Ramos (cell line): ENCODE measurements around the gene PARD3.

Experiments
- in situ Hi-C: fragments of 300-500 bp; cut with MboI; formaldehyde crosslinking; loops from one replicate; pipeline ENCODE4 v1.14.3; 2022; ENCODE audit warnings: low sequenced_read_pairs; ENCODE audit not compliant: unreplicated experiment

PARD3 gene

GRCh38 chr10:34609287-34609940, 205.7 kb downstream of the PARD3 start:
- in situ Hi-C loops = no loop called here

GRCh38 chr10:34607894-34608293, 207.2 kb downstream of the PARD3 start:
- in situ Hi-C loops = no loop called here

GRCh38 chr10:34606890-34607289, 208.2 kb downstream of the PARD3 start:
- in situ Hi-C loops = no loop called here

DNA sequence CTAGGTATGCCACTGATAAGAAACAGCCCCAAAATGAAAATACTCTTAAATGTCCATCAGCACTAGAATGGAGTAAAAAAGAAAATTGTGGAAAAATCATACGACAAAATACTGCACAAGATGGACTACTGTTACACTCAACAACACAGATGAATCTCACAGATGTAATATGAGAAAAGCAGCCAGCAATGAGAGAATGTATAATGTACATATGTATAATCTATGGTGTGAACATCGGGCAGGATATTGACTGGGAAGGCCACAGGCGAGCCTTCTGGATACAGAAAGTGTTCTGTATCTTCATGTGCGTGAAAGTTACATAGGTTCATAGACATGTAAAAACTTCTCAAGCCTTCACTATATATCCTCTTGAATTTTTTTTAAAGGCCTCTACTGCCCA, 212.6 kb downstream of the PARD3 start:
- in situ Hi-C loops = no loop called here

DNA sequence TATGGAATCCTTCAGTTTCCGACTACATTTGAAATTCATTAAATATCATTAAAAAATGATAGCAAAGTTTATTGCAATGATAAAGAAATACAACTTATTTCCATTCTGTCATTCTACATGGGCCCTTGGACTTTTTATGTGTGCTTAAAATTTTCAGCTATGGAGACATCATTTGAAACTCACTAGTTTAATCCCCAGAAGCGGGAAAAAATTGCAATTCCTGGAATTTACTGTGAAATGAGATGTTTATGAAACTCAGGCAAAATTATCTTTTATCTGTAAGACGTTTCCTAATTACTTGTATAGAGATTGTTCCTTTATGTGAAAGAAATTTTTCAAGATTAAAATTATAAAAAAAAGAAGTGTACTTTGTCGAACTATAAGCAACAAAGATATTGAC, 213.4 kb downstream of the PARD3 start:
- in situ Hi-C loops = no loop called here

DNA sequence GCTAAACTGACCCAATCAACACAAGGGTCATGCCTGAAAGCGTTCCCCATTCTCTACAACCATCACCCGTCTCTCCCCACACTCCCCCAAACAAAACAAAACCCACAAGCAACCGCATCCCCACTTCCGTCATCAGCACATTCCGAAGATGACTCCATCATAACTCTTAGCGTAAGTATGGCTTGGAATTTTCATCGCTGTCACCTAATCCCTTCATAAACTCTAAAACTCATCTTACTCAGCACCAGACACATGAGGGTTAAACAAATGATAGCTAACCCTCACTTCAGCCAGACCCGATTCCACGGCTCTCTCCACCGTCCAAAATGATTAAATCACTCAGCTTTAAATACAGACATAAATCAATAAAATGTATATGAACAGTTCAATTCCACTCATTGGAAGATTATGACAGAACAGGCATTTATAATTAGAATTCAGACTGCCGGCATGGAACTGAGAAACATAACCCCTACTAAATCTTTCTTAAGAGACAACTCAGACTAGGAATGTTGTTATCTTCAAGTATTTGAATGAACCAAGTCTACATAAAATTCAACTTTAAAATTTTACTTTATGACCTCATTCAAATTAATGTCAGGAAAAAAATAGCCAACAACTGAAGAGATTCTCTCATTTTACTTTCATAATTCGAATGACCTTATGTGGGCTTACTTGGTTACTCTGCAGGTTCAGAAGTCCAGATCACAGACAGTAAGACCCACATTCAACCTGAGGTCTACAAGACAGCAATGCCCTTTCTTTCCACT, 215.9 kb downstream of the PARD3 start:
- in situ Hi-C loops = no loop called here

GRCh38 chr10:34596351-34596750, 218.7 kb downstream of the PARD3 start:
- in situ Hi-C loops = no loop called here

- in situ Hi-C loops = no loop called here
These were observed 221.2 kb downstream of the PARD3 start for GRCh38 chr10:34593930-34594329.

DNA sequence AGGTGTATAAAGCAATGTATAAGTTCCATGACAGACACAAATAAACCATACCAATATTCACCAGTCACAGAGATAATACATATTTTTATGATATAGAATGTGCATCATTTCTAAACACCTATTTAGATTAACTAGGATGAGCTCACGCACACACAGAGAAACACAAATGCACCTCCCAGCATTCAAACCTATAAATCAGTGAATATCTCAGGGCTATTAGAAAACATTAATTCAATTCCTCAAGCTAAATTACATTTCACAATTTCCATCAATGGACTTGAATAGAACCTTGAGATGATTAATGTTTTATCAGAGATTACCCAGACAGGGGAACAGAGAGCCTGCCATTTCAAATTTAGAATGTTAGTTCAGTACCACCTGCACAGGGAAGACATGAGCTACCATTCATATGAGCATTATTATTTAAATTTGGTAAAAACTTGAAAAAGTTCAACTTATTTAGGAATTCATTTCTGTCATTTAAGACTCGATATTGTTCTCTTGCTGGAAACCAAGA, 221.7 kb downstream of the PARD3 start:
- in situ Hi-C loops = no loop called here

DNA sequence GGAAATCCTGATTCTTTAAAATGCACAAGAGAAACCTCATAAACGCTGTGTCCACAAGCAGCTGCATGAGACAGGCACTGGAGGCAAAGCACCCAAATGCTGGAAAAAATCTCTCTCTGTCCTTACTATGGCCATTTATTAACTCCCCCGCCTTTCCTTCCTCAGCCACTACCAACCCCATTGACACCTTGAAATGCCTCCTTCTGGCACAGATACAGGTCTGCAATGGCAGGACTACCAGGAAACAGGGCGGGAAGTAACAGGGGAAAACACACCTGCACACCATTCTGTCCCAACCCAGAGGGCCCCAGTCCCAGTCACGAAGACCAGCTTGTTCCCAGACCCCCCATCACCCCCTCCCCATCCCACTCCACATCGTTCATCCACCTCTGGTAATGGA, 224.3 kb downstream of the PARD3 start:
- in situ Hi-C loops = no loop called here

GRCh38 chr10:34589275-34589674, 225.8 kb downstream of the PARD3 start:
- in situ Hi-C loops = no loop called here

- in situ Hi-C loops = no loop called here
These were observed 227.4 kb downstream of the PARD3 start for GRCh38 chr10:34587680-34588019.

DNA sequence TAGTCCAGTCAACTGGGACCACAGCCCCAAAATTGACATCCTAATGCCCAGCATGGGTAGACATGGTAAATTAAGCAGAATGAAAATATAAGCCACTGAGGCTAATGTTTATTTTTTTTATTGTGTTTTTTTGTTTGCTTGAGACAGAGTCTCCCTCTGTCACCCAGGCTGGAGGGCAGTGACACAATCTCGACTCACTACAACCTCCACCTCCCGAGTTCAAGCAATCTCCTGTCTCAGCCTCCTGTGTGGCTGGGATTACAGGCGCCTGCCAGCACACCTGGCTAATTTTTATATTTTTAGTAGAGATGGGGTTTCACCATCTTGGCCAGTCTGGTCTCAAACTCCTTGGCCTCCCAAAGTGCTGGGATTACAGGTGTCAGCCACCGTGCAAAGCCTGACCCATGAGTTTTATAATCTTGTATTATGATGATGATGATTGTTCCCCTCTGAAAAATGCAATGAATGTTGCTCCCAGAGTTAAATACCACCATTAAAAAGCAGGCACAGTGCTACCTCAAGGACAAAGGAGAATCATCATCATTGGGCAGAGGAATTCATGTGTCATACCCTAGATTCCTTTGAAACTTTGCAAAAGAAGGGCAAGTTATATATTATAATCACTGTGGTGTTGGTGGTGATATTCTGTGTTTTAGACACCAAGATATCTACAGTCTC, 228.0 kb downstream of the PARD3 start:
- in situ Hi-C loops = no loop called here

- in situ Hi-C loops = no loop called here
These were observed 229.5 kb downstream of the PARD3 start for GRCh38 chr10:34585422-34586112.

- in situ Hi-C loops = no loop called here
These were observed 230.9 kb downstream of the PARD3 start for GRCh38 chr10:34584164-34584563.

DNA sequence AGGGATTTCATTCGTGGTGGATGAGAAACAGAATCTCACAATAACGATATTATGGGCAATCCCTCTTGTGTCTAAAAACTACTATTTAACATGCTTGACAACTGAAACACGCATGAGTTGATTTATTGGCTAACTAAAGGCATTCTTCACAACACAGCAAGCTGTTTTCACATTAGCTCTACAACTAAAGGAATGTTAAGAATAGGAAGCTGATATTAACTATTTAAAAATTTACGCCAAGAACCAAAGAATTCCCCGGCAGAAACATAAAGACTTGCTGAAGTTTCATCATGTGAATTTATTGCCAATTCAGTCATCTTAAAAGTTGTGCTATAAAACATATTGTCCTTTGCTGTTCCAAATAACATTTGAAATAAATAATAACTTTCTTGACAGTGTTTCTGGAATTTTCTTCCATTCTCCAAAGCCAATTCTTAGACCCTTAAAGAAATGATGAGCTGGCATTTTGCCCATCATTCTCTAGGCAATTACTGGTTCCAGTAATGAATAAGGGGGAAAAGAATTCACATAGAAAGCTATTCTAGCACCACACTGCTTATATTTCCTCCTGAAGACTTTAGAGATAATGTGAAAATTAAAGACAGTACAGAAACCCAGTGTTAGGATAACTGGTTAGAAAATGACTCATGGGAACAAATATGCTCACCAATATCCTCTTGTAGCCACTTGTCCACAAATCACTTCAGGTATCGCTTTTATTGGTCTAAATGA, 233.1 kb downstream of the PARD3 start:
- in situ Hi-C loops = no loop called here

DNA sequence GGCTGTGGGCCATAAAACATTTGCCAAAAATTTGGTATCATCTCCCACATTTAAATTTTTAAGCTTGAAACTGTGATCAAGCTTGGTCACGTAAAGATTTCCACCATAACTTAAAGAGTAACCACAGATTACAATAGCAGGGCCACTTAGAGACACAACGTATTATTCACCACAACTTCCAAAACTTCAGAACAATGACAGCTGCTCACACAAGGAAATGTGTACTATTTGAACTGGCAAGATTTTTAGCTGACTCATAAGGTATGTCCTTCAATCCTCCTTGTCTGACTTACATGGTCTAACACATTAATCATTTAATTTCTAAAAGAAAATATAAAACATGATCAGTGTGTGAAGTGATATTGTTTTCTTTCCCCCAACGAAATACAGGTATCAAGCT, 234.5 kb downstream of the PARD3 start:
- in situ Hi-C loops = no loop called here

DNA sequence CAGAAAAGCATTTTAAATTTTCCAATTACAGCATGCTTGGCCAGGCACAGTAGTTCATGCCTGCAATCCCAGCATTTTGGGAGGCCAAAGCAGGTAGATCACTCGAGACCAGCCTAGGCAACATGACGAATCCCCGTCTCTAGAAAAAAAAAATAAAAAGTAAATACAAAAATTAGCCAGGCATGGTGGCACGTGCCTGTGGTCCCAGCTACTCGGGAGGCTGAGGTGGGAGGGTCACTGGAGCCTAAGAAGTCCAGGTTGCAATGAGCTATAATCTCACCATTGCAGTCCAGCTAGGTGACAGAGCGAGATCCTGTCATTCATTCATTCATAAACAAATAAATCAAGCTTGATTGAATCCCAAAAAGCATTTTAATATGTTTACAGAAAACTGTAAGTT, 234.9 kb downstream of the PARD3 start:
- in situ Hi-C loops = no loop called here

- in situ Hi-C loops = no loop called here
These were observed 236.6 kb downstream of the PARD3 start for GRCh38 chr10:34578468-34578867.

GRCh38 chr10:34576797-34577196, 238.3 kb downstream of the PARD3 start:
- in situ Hi-C loops = no loop called here
